ENCODE data around the gene KRT17. TPM values are rescaled to one million over a fixed set of nuclear protein-coding genes. Genes with fewer than 3 reads are reported as not detected.
"Not testable (repeated sequence)": the region's sequence is repeated elsewhere in the genome, so short reads cannot be mapped to it uniquely, and the experiment has no call there.

KRT17 gene
- total RNA-seq, 1 donor from 2014 or later: 2.1 TPM

DNA sequence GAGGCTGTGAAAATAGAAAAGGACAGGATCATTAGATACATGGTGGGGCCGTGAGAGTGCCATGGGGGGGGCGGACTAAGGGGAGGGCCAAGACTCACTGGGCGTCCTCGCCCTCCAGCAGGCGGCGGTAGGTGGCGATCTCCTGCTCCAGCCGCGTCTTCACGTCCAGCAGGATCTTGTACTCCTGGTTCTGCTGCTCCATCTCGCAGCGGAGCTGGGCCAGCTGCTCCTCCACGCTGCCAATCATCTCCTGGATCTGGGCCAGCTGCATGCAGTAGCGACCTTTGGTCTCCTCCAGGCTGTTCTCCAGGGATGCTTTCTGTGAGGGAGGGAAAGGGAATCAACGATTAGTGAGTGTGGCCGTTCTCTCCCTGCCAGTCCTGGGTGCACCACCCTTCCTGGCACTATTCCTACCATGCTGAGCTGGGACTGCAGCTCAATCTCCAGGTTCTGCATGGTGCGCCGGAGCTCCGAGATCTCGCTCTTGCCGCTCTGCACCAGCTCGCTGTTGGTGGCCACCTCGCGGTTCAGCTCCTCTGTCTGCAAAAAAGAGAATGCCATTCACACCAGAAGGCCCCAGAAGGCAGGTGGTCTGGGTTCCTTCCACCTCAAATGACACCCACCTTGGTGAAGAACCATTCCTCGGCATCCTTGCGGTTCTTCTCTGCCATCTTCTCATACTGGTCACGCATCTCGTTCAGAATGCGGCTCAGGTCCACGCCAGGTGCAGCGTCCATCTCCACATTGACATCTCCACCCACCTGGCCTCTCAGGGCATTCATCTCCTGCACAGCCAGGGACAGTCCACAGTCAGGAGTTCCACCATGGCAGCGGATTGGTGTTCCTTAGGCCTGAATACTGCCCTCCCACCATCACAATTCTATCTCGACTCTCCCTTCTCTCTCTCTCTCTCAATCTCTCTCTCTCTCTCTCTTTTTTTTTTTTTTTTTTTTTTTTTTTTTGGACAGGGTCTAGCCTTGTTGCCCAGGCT is 40.9 kb downstream of the KRT17 start:
- no peak overlapping the region for H3K4me3 ChIP-seq (ENCODE audit: low read length in 3 of 3)
- H3K27me3 ChIP-seq (ENCODE audit: control insufficient read depth in 3 of 3, insufficient read depth in 3 of 3, low read length in 3 of 3): peaks cover 10 to 27% (median 19%) of the 10 kb centered on the region in 3 donors
- no peaks in the 10 kb centered on the region for H3K4me1 ChIP-seq (ENCODE audit: control insufficient read depth in 3 of 3, insufficient read depth in 3 of 3, low read length in 3 of 3)
- H3K27ac ChIP-seq (ENCODE audit: low read depth, low read length): no peak overlapping the region
- H3K9me3 ChIP-seq (ENCODE audit: control insufficient read depth in 3 of 3, low read length in 3 of 3): no peaks in the 10 kb centered on the region
- no peak overlapping the region for H3K9ac ChIP-seq (ENCODE audit: low read depth in 1 of 3, low read length in 3 of 3)
- no peaks in the 10 kb centered on the region for H3K36me3 ChIP-seq (ENCODE audit: control insufficient read depth in 3 of 3, insufficient read depth in 3 of 3, low read length in 3 of 3)

GRCh38 chr17:41582061-41582968 is 42.1 kb downstream of the KRT17 start:
- H3K4me1 ChIP-seq (ENCODE audit: control insufficient read depth in 3 of 3, insufficient read depth in 3 of 3, low read length in 3 of 3); H3K9ac ChIP-seq (ENCODE audit: low read depth in 1 of 3, low read length in 3 of 3); H3K4me3 ChIP-seq (ENCODE audit: low read length in 3 of 3); H3K27ac ChIP-seq (ENCODE audit: low read depth, low read length); H3K36me3 ChIP-seq (ENCODE audit: control insufficient read depth in 3 of 3, insufficient read depth in 3 of 3, low read length in 3 of 3); H3K9me3 ChIP-seq (ENCODE audit: control insufficient read depth in 3 of 3, low read length in 3 of 3): not testable (repeated sequence)
- H3K27me3 ChIP-seq (ENCODE audit: control insufficient read depth in 3 of 3, insufficient read depth in 3 of 3, low read length in 3 of 3): peaks cover 11 to 34% (median 20%) of the 10 kb centered on the region in 3 donors

DNA sequence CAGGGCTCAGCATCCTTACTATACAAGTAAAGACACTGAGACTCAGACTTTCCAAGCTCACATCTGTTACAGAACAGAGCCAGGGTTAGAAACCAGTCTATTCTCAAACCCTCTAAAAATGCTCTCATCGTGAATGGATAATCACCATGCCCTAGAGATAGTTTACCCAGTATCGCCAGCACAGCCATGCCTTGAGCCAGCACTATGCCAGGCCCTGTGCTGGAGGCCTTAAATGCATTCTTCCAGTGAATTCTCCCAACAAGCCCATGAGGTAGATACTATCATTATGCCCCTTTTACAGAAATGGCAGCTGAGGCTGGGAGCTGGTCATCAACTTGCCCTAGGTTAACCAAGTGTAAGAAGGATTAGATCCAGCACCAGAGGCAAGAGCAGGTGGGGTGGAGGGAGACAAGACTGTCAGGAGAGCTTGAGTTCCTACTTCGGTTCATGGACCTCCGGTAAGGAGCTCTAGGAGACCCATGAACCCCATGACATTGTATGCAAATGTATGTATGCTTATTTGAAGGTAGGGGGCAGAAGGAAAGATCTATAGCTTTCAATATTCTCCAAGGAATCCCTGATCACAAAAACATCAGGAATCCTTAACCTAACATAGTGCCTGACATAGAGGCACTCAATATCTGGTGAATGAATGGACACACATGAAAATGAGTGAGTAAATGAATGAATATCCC is 42.9 kb downstream of the KRT17 start:
- Histone ChIP-seq H3K27ac (ENCODE audit: low read depth, low read length) (no peak overlapping the region), H3K4me3 (ENCODE audit: low read length in 3 of 3) (no peak overlapping the region), H3K36me3 (ENCODE audit: control insufficient read depth in 3 of 3, insufficient read depth in 3 of 3, low read length in 3 of 3) (no peaks in the 10 kb centered on the region), H3K27me3 (ENCODE audit: control insufficient read depth in 3 of 3, insufficient read depth in 3 of 3, low read length in 3 of 3) (peaks cover 16 to 42% (median 25%) of the 10 kb centered on the region in 3 donors), H3K9ac (ENCODE audit: low read depth in 1 of 3, low read length in 3 of 3) (no peak overlapping the region), H3K9me3 (ENCODE audit: control insufficient read depth in 3 of 3, low read length in 3 of 3) (no peaks in the 10 kb centered on the region), H3K4me1 (ENCODE audit: control insufficient read depth in 3 of 3, insufficient read depth in 3 of 3, low read length in 3 of 3) (no peaks in the 10 kb centered on the region)

GRCh38 chr17:41580687-41581365 is 43.5 kb downstream of the KRT17 start:
- no peaks in the 10 kb centered on the region for H3K36me3 ChIP-seq (ENCODE audit: control insufficient read depth in 3 of 3, insufficient read depth in 3 of 3, low read length in 3 of 3)

GRCh38 chr17:41580244-41580575 is 44.2 kb downstream of the KRT17 start:
- H3K4me3 ChIP-seq (ENCODE audit: low read length in 3 of 3): no peak overlapping the region
- H3K36me3 ChIP-seq (ENCODE audit: control insufficient read depth in 3 of 3, insufficient read depth in 3 of 3, low read length in 3 of 3): no peaks in the 10 kb centered on the region
- no peaks in the 10 kb centered on the region for H3K4me1 ChIP-seq (ENCODE audit: control insufficient read depth in 3 of 3, insufficient read depth in 3 of 3, low read length in 3 of 3)
- H3K27ac ChIP-seq (ENCODE audit: low read depth, low read length): no peak overlapping the region
- no peaks in the 10 kb centered on the region for H3K9me3 ChIP-seq (ENCODE audit: control insufficient read depth in 3 of 3, low read length in 3 of 3)
- H3K9ac ChIP-seq (ENCODE audit: low read depth in 1 of 3, low read length in 3 of 3): no peak overlapping the region
- H3K27me3 ChIP-seq (ENCODE audit: control insufficient read depth in 3 of 3, insufficient read depth in 3 of 3, low read length in 3 of 3): peaks cover 23 to 52% (median 35%) of the 10 kb centered on the region in 3 donors

More at GRCh38 chr17:41580687-41581365, 43.5 kb downstream of the KRT17 start:
- Histone ChIP-seq H3K4me1 (ENCODE audit: control insufficient read depth in 3 of 3, insufficient read depth in 3 of 3, low read length in 3 of 3) (no peaks in the 10 kb centered on the region), H3K27ac (ENCODE audit: low read depth, low read length) (no peak overlapping the region), H3K9ac (ENCODE audit: low read depth in 1 of 3, low read length in 3 of 3) (no peak overlapping the region), H3K9me3 (ENCODE audit: control insufficient read depth in 3 of 3, low read length in 3 of 3) (no peaks in the 10 kb centered on the region), H3K4me3 (ENCODE audit: low read length in 3 of 3) (no peak overlapping the region), H3K27me3 (ENCODE audit: control insufficient read depth in 3 of 3, insufficient read depth in 3 of 3, low read length in 3 of 3) (peaks cover 23 to 48% (median 31%) of the 10 kb centered on the region in 3 donors)

DNA sequence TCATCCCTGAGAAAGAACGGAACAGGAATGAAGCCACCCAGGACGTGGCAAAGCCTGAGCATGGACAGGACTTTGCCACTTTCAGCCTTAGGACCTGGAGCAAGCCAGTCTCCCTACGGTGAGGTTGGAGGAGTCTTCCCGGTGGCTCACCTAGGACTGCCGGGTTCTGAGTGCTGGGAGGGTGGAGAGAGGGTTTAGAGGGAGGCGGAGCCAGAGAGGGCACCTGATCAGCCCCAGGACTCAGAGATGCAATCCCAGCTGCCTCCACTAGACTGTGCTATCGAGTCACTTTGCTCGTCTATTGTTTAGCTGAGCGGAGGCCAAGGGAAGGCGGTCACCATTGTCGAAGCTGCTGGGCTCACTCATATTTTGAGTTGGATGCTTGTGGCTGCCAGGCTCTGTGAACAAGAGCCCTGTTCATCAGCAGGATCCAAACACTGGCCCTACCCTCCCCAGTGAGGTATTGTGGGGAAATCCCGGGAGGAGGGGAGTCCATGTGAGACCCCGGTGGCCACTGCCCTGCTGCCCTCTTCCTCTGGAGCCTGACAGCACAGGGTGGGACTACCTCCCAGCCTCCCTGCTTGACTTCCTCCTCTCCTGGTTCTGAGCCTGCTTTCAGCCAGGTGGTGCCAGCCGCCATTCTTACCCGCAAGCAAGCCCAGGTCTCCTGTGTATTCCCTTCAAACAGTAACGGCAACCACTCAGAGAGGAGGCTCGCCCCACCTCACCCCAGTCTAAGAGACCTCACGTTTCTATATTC is 44.7 kb downstream of the KRT17 start:
- Histone ChIP-seq H3K9me3 (ENCODE audit: control insufficient read depth in 3 of 3, low read length in 3 of 3) (no peaks in the 10 kb centered on the region), H3K36me3 (ENCODE audit: control insufficient read depth in 3 of 3, insufficient read depth in 3 of 3, low read length in 3 of 3) (no peaks in the 10 kb centered on the region), H3K27ac (ENCODE audit: low read depth, low read length) (no peak overlapping the region), H3K4me3 (ENCODE audit: low read length in 3 of 3) (no peak overlapping the region), H3K9ac (ENCODE audit: low read depth in 1 of 3, low read length in 3 of 3) (no peak overlapping the region), H3K27me3 (ENCODE audit: control insufficient read depth in 3 of 3, insufficient read depth in 3 of 3, low read length in 3 of 3) (peaks cover 23 to 52% (median 37%) of the 10 kb centered on the region in 3 donors), H3K4me1 (ENCODE audit: control insufficient read depth in 3 of 3, insufficient read depth in 3 of 3, low read length in 3 of 3) (no peaks in the 10 kb centered on the region)

DNA sequence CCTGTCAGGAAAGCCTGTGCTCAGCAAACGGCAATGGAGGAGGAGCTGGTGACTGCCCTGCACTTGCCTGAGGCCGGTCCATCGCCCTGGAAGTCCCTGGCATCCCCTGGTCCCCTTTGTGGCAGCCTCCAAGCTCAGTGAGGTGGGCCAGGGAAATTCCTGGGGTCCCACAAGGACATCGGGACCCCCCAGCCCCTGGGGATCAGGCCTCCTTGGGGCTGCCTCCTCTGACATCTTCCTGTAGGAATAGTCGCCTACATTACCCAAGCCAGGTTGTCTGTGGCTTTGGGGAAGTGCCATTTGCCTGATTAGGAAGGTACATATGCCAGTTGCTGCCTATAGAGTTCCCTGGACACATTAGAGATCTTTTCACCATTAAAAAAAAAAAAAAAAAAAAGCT is 45.4 kb downstream of the KRT17 start:
- Histone ChIP-seq H3K4me1 (ENCODE audit: control insufficient read depth in 3 of 3, insufficient read depth in 3 of 3, low read length in 3 of 3) (no peaks in the 10 kb centered on the region), H3K27ac (ENCODE audit: low read depth, low read length) (no peak overlapping the region), H3K4me3 (ENCODE audit: low read length in 3 of 3) (no peak overlapping the region), H3K36me3 (ENCODE audit: control insufficient read depth in 3 of 3, insufficient read depth in 3 of 3, low read length in 3 of 3) (no peaks in the 10 kb centered on the region), H3K9me3 (ENCODE audit: control insufficient read depth in 3 of 3, low read length in 3 of 3) (no peaks in the 10 kb centered on the region), H3K27me3 (ENCODE audit: control insufficient read depth in 3 of 3, insufficient read depth in 3 of 3, low read length in 3 of 3) (peaks cover 23 to 52% (median 37%) of the 10 kb centered on the region in 3 donors), H3K9ac (ENCODE audit: low read depth in 1 of 3, low read length in 3 of 3) (no peak overlapping the region)

DNA sequence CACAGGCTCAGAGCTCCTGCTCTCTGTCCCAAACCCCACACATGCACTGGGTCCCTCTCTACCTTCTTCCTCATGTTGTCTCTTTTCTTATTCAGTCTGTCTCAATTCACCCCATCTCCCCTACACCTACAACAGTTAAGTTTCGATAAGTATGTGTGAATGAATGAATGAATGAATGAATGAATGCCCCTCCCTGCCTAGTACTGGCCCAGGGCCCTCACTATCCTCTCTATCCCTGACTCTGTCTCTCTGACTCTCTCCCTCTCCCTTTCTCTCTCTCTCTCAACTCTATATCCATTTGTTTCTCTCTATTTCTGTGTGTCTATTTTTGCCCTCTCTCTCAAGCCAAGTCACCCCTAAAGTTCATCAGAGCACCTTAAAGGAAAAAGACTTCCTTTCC is 45.8 kb downstream of the KRT17 start:
- H3K4me3 ChIP-seq (ENCODE audit: low read length in 3 of 3): no peak overlapping the region
- no peaks in the 10 kb centered on the region for H3K9me3 ChIP-seq (ENCODE audit: control insufficient read depth in 3 of 3, low read length in 3 of 3)
- no peak overlapping the region for H3K27ac ChIP-seq (ENCODE audit: low read depth, low read length)
- H3K9ac ChIP-seq (ENCODE audit: low read depth in 1 of 3, low read length in 3 of 3): no peak overlapping the region
- peaks cover 23 to 54% (median 37%) of the 10 kb centered on the region in 3 donors for H3K27me3 ChIP-seq (ENCODE audit: control insufficient read depth in 3 of 3, insufficient read depth in 3 of 3, low read length in 3 of 3)
- no peaks in the 10 kb centered on the region for H3K36me3 ChIP-seq (ENCODE audit: control insufficient read depth in 3 of 3, insufficient read depth in 3 of 3, low read length in 3 of 3)
- H3K4me1 ChIP-seq (ENCODE audit: control insufficient read depth in 3 of 3, insufficient read depth in 3 of 3, low read length in 3 of 3): no peaks in the 10 kb centered on the region

GRCh38 chr17:41576740-41577139 is 47.6 kb downstream of the KRT17 start:
- not testable (repeated sequence) for H3K4me3 ChIP-seq (ENCODE audit: low read length in 3 of 3); H3K9ac ChIP-seq (ENCODE audit: low read depth in 1 of 3, low read length in 3 of 3); H3K36me3 ChIP-seq (ENCODE audit: control insufficient read depth in 3 of 3, insufficient read depth in 3 of 3, low read length in 3 of 3); H3K9me3 ChIP-seq (ENCODE audit: control insufficient read depth in 3 of 3, low read length in 3 of 3); H3K4me1 ChIP-seq (ENCODE audit: control insufficient read depth in 3 of 3, insufficient read depth in 3 of 3, low read length in 3 of 3); H3K27ac ChIP-seq (ENCODE audit: low read depth, low read length)
- peaks cover 34 to 64% (median 39%) of the 10 kb centered on the region in 3 donors for H3K27me3 ChIP-seq (ENCODE audit: control insufficient read depth in 3 of 3, insufficient read depth in 3 of 3, low read length in 3 of 3)
